AG04450 (cell line): Measurements from ENCODE around the gene TMED10. TPM values are rescaled to one million over a fixed set of nuclear protein-coding genes. Genes with fewer than 3 reads are reported as not detected.

Experiments
- CTCF ChIA-PET: fragments of 300-600, 350-600 bp; formaldehyde crosslinking; extraction: SDS; loops from one replicate; lab custom pipeline; 2022; ENCODE audit warnings: antibody characterized with exemption, inconsistent platforms; lab: Charles Lee
- POLR2A ChIA-PET: fragments of 350-600 bp; formaldehyde crosslinking; extraction: SDS; loops from one replicate; lab custom pipeline; 2021; ENCODE audit warnings: antibody characterized with exemption, inconsistent platforms; lab: Yijun Ruan, JAX
- DNase-seq: peaks from one replicate; pipeline ENCODE4 v3.0.0-alpha.2; 2011; ENCODE audit warnings: low read depth, low spot score
- H3K27ac ChIP-seq: one replicate; pipeline ENCODE4 v1.5.1; 2012; ENCODE audit warnings: low read depth, low read length, control low read depth
- H3K27me3 ChIP-seq: one replicate; pipeline ENCODE4 v1.6.0; 2012; ENCODE audit warnings: low read length; ENCODE audit not compliant: control insufficient read depth, insufficient read depth
- H3K4me3 ChIP-seq: 2 replicates; pipeline ENCODE4 v1.5.1; 2011; ENCODE audit warnings: mild to moderate bottlenecking, low read depth, low read length, control low read depth
- H3K9me3 ChIP-seq: 2 replicates; pipeline ENCODE4 v1.5.1; 2012; ENCODE audit warnings: low read length; ENCODE audit not compliant: control insufficient read depth, insufficient read depth
- polyA plus RNA-seq: library from polyadenylated mRNA; depleted of rRNA; stranded (reverse); fragments of >200 nt; gene quantifications from 2 replicates; pipeline ENCODE4 v1.2.3, GENCODE V29; 2011
- TF ChIP-seq, protein P1 (sequence below): IDR thresholded peaks from 2 replicates; pipeline ENCODE4 v1.5.1; 2011; ENCODE audit warnings: low read depth, low read length, control low read depth, inconsistent platforms

TMED10 gene
- polyA plus RNA-seq, 1 experiment = 414 TPM

DNA sequence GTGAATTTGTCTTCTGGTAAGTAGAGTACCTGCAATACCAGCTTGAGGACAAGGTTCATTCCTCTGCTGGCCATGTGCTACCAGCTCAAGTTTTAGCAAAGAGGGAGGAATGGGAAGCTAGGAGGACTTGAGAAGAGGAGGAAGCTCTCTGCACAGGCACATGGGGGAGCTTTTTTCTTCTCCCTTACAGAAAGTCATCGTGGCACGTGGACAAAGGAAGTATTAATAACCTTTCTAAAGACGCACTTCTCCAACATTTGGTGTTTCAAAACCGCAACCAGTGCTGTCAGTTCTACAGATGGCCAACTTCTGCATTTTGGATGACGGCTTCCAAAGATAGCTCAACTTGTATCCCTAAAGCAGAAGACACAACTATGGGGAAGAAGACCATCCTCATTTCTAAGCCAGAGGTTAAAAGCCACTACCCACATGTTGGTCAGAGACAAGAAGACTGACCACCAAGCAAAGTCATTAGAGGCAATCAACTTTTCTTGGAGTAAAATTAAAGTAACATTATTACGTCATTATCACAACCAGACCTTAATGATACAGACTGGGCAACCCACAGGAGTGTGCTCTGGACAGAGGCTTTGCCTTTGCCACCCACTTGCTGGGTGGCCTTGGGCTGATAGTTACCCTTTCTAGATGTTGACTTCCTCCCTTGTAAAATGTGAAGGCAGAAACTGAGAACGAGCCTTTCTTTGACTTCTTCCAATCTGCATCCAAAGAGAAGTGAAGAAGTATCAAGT lies 12.3 kb upstream of the TMED10 start:
- no peak overlapping the region for H3K4me3 ChIP-seq
- ChIA-PET CTCF (interaction anchor here (1.3 kb wide), 1 partner anchor 42 kb away, joined by 3 read pairs; no protein-coding TSS in a partner anchor), POLR2A (no interaction called here)
- no peaks in the 10 kb centered on the region; the same call in 1 of the 2 replicates for H3K9me3 ChIP-seq
- H3K27me3 ChIP-seq = peaks cover 2% of the 10 kb centered on the region
- TF ChIP-seq, protein P1, sequence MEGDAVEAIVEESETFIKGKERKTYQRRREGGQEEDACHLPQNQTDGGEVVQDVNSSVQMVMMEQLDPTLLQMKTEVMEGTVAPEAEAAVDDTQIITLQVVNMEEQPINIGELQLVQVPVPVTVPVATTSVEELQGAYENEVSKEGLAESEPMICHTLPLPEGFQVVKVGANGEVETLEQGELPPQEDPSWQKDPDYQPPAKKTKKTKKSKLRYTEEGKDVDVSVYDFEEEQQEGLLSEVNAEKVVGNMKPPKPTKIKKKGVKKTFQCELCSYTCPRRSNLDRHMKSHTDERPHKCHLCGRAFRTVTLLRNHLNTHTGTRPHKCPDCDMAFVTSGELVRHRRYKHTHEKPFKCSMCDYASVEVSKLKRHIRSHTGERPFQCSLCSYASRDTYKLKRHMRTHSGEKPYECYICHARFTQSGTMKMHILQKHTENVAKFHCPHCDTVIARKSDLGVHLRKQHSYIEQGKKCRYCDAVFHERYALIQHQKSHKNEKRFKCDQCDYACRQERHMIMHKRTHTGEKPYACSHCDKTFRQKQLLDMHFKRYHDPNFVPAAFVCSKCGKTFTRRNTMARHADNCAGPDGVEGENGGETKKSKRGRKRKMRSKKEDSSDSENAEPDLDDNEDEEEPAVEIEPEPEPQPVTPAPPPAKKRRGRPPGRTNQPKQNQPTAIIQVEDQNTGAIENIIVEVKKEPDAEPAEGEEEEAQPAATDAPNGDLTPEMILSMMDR = no peak
- DNase-seq = no peak
- no peak overlapping the region for H3K27ac ChIP-seq

DNA sequence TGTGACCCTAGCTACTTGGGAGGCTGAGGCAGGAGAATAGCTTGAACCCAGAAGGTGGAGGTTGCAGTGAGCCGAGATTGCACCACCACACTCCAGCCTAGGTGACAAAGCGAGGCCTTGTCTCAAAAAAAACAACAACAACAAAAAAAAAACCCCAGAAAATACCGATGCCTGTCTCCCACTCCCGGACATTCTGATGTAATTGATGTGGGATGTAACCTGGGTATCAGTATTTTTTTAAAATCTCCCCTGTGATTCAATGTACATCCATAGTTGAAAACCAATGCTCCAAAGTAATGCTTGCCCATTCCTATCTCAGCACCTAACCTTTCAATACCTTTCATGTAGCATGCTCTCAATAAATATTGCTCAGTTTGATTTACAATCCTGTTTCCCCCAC lies 11.7 kb upstream of the TMED10 start:
- H3K9me3 ChIP-seq = no peaks in the 10 kb centered on the region; the same call in 1 of the 2 replicates
- no peak overlapping the region for H3K4me3 ChIP-seq
- POLR2A ChIA-PET = no interaction called here
- H3K27me3 ChIP-seq = peaks cover 2% of the 10 kb centered on the region
- no peak overlapping the region for H3K27ac ChIP-seq
- CTCF ChIA-PET = no interaction called here
- TF ChIP-seq, protein P1 = no peak
- DNase-seq = no peak

DNA sequence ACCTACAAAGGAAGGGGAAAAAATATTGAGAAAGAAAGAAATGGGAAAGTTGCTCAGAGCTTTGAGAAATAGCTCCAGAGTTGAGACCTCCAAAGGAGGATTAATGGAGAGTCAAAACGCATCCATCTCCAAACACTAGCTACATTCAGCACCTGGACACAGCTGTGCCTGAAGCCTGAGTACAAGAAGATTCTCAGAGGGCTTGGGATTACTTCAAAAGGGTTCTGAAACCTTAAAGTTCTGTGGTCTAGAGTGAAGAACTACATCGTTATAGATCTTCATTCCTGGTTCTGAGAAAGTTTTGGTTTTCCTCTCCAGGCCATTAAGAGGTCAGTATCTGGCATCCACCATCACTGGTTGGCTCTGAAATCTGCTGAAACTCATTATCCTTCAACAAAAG lies 10.5 kb upstream of the TMED10 start:
- TF ChIP-seq, protein P1 = no peak
- POLR2A ChIA-PET = no interaction called here
- no peaks in the 10 kb centered on the region; the same call in 1 of the 2 replicates for H3K9me3 ChIP-seq
- no peak overlapping the region for H3K4me3 ChIP-seq
- no peak for DNase-seq
- CTCF ChIA-PET = no interaction called here
- H3K27me3 ChIP-seq = peaks cover 2% of the 10 kb centered on the region
- H3K27ac ChIP-seq = no peak overlapping the region

DNA sequence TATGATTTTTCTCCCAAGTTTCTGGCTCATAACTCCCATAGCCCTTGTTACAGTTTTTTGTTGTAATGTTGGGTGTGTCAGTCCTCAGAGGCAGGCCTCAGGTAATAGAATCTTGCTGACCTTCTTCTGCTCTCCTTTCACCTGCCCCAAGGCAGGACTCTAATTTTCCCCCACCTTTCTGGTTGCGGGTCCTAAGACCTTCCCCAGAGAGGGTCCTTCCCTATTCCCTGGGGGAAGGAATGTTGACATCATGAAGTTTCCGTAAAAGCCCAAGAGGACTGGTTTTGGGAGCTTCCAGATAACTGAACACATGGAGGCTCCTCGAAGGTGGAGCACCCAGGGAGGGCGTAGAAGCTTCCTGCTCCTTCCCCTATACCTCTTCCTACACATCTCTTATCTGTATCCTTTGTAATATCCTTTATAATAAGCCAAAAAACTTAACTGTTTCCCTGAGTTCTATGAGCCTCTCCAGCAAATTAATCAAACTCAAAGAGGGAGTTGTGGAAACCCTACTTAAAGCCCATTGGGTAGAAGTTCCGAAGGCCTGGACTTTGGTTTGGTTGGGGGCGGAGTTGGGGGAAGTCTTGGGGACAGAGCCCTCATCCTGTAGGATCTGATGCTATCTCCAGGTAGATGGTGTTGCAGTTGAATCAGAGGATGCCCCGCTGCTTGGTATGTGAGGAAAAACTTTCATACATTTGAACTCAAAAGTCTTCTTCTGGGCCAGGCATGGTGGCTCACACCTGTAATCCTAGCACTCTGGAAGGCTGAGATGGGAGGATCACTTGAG lies 9.0 kb upstream of the TMED10 start:
- CTCF ChIA-PET = no interaction called here
- Histone ChIP-seq H3K27ac (no peak overlapping the region), H3K9me3 (no peaks in the 10 kb centered on the region; the same call in 1 of the 2 replicates), H3K4me3 (no peak overlapping the region), H3K27me3 (peaks cover 2% of the 10 kb centered on the region)
- no peak for DNase-seq
- TF ChIP-seq, protein P1 = no peak
- POLR2A ChIA-PET = interaction anchor here (0.5 kb wide), 1 partner anchor 864 kb away, joined by 5 read pairs; no protein-coding TSS in a partner anchor
